ENCODE data around the gene PLEKHA4.
"Not testable (repeated sequence)": the region's sequence is repeated elsewhere in the genome, so short reads cannot be mapped to it uniquely, and the experiment has no call there.

Gene PLEKHA4

GRCh38 chr19:48859711-48860572, 8.5 kb downstream of the PLEKHA4 start:
- no peak for DNase-seq

GRCh38 chr19:48858984-48859710, 9.3 kb downstream of the PLEKHA4 start:
- no peak for DNase-seq

GRCh38 chr19:48856921-48857320, 11.5 kb downstream of the PLEKHA4 start:
- no peak for DNase-seq

GRCh38 chr19:48854103-48854502, 14.3 kb downstream of the PLEKHA4 start:
- no peak for DNase-seq

- no peak for DNase-seq
These were observed 14.9 kb downstream of the PLEKHA4 start for GRCh38 chr19:48853483-48853882.

GRCh38 chr19:48852292-48852691, 16.1 kb downstream of the PLEKHA4 start:
- DNase-seq, result no peak

GRCh38 chr19:48846659-48847058, 21.8 kb downstream of the PLEKHA4 start:
- DNase-seq, result not testable (repeated sequence)

GRCh38 chr19:48845384-48845783, 23.0 kb downstream of the PLEKHA4 start:
- no peak for DNase-seq

GRCh38 chr19:48844472-48844871, 23.9 kb downstream of the PLEKHA4 start:
- DNase-seq, result no peak

- peak; percentile 14 to 33 for DNase-seq
These were observed 25.6 kb downstream of the PLEKHA4 start for GRCh38 chr19:48842789-48843162.

- DNase-seq, result no peak
These were observed 26.8 kb downstream of the PLEKHA4 start for GRCh38 chr19:48841571-48841970.

GRCh38 chr19:48841047-48841446, 27.4 kb downstream of the PLEKHA4 start:
- DNase-seq, result no peak

- DNase-seq, result no peak
These were observed 30.7 kb downstream of the PLEKHA4 start for GRCh38 chr19:48837687-48838086.

GRCh38 chr19:48837051-48837524, 31.3 kb downstream of the PLEKHA4 start:
- peak; percentile 53 to 59 for DNase-seq

GRCh38 chr19:48836089-48837017, 32.1 kb downstream of the PLEKHA4 start, which contains the start of gene HSD17B14:
Gene HSD17B14, minus strand, starts transcription at chr19:48836491. Its CDS starts 80 bp downstream, at chr19:48836411.
- DNase-seq, result peak in 1 of 2 donors; percentile 41

GRCh38 chr19:48835734-48836088, 32.7 kb downstream of the PLEKHA4 start:
- peak; percentile 81 to 86 for DNase-seq

- DNase-seq, result no peak
These were observed 34.4 kb downstream of the PLEKHA4 start for GRCh38 chr19:48833977-48834376.

GRCh38 chr19:48833049-48833448, 35.4 kb downstream of the PLEKHA4 start:
- DNase-seq, result no peak

- no peak for DNase-seq
These were observed 37.5 kb downstream of the PLEKHA4 start for GRCh38 chr19:48830965-48831364.

- no peak for DNase-seq
These were observed 38.3 kb downstream of the PLEKHA4 start for GRCh38 chr19:48830088-48830487.

GRCh38 chr19:48826606-48827020, 41.8 kb downstream of the PLEKHA4 start:
- DNase-seq, result no peak

GRCh38 chr19:48822514-48822913, 45.9 kb downstream of the PLEKHA4 start:
- no peak for DNase-seq

GRCh38 chr19:48821633-48822032, 46.8 kb downstream of the PLEKHA4 start:
- no peak for DNase-seq

All from hippocampal formation (tissue), 2 donors.